Gastroesophageal sphincter (tissue), 3 donors: ENCODE measurements around the gene UMOD.

Experiments used
- CTCF ChIP-seq, 4 experiments: fragments of 200-600 bp in 2 of 4; fragments of 450-650 bp in 2 of 4; sonication (generic) in 1 of 4; IDR thresholded peaks; one replicate each; pipeline ENCODE4 v1.5.1; 2017 to 2019; ENCODE audit warnings: antibody characterized with exemption in 4 of 4, mild to moderate bottlenecking in 2 of 4, moderate library complexity in 2 of 4
- EP300 ChIP-seq: sonication (generic); formaldehyde crosslinking; IDR thresholded peaks from one replicate; pipeline ENCODE4 v1.6.1; 2017; ENCODE audit warnings: antibody characterized with exemption, mild to moderate bottlenecking
- POLR2A ChIP-seq, 2 donors: fragments of 450-650 bp; IDR thresholded peaks; one replicate each; pipeline ENCODE4 v1.6.1; 2017; ENCODE audit warnings: antibody characterized with exemption in 2 of 2, mild to moderate bottlenecking in 2 of 2, moderate library complexity in 1 of 2
- POLR2AphosphoS5 ChIP-seq: sonication (generic); formaldehyde crosslinking; IDR thresholded peaks from one replicate; pipeline ENCODE4 v1.6.1; 2017; ENCODE audit warnings: antibody characterized with exemption

GRCh38 chr16:20399185-20399584, 46.7 kb upstream of the UMOD start:
- TF ChIP-seq CTCF (IDR thresholded peaks at IDR 0.05) (no peak), POLR2A (IDR thresholded peaks at IDR 0.05) (no peak), POLR2AphosphoS5 (no peak), EP300 (no peak)
